HepG2 (cell line): ENCODE data around the gene RARA. TPM values are rescaled to one million over a fixed set of nuclear protein-coding genes. Genes with fewer than 3 reads are reported as not detected.

Source experiments
- ATAC-seq: fragments of 200-7000 bp; cut with Tn5 transposase; 3 replicates; pipeline ENCODE4 v1.9.1; 2020; ENCODE audit warnings: mild to moderate bottlenecking, moderate library complexity
- BruUV-seq: library from RNA; stranded (reverse); fragments of 400-500 nt; replicated peaks from 2 replicates; lab custom pipeline; 2021; lab: Mats Ljungman, UMichigan
- CTCF ChIA-PET: fragments of 300-600 bp; formaldehyde crosslinking; extraction: SDS; loops from one replicate; lab custom pipeline; 2021; ENCODE audit warnings: low total read pairs, inconsistent platforms, low intra/inter-chr PET ratio; lab: Yijun Ruan, JAX
- POLR2A ChIA-PET: fragments of 350-600 bp; sonication (Branson Sonifier 250); formaldehyde crosslinking; loops from one replicate; lab custom pipeline; 2020; ENCODE audit warnings: antibody characterized with exemption, inconsistent platforms; lab: Yijun Ruan, JAX
- DNase-seq: peaks from one replicate; pipeline ENCODE4 v3.0.0-alpha.2; 2015; ENCODE audit warnings: low spot score
- FAIRE-seq: peaks from 3 replicates; lab custom pipeline; 2011; peaks lifted over from hg19 to GRCh38; lab: Jason Lieb, UNC
- H2AFZ ChIP-seq: one replicate; pipeline ENCODE4 v1.6.1; 2011; ENCODE audit warnings: low read length, inconsistent platforms
- H3K27ac ChIP-seq: fragments of 300-600 bp; 3 replicates; pipeline ENCODE4 v1.8.0; 2011; ENCODE audit warnings: mixed run types, mild to moderate bottlenecking, mixed read lengths, low read length, inconsistent platforms; ENCODE audit not compliant: insufficient read depth; ENCODE audit errors: extremely low read length
- H3K27me3 ChIP-seq, 2 experiments: fragments of 200-600 bp in 1 of 2; 2 replicates in 1 of 2; 3 replicates in 1 of 2; pipeline versions ENCODE4 v1.6.0 to v1.8.0; 2011; ENCODE audit warnings: low read length in 2 of 2, mild to moderate bottlenecking in 2 of 2, moderate library complexity in 2 of 2, inconsistent platforms in 1 of 2; ENCODE audit not compliant: insufficient read depth in 2 of 2, control insufficient read depth in 1 of 2
- H3K36me3 ChIP-seq, 2 experiments: fragments of 200-600 bp in 1 of 2; replicated peaks in 1 of 2; 2 replicates in 1 of 2; 3 replicates in 1 of 2; pipeline versions ENCODE4 v1.5.1 to v1.8.0; 2011; ENCODE audit warnings: low read length in 2 of 2, inconsistent platforms in 1 of 2; ENCODE audit not compliant: insufficient read depth in 2 of 2, control insufficient read depth in 1 of 2
- H3K4me1 ChIP-seq: 2 replicates; pipeline ENCODE4 v1.5.1; 2012; ENCODE audit warnings: low read length, inconsistent platforms; ENCODE audit not compliant: insufficient read depth
- H3K4me2 ChIP-seq: 2 replicates; pipeline ENCODE4 v1.6.0; 2011; ENCODE audit warnings: low read depth, low read length, inconsistent platforms
- H3K4me3 ChIP-seq, 3 experiments: fragments of 200-600 bp in 1 of 3; sonication (generic), shearing (Covaris generic) in 1 of 3; replicated peaks in 1 of 3; 2 replicates each; pipeline ENCODE4 v1.5.1; 2011 to 2016; ENCODE audit warnings: low read length in 3 of 3, inconsistent platforms in 2 of 3, low read depth in 2 of 3, mild to moderate bottlenecking in 2 of 3, control low read depth in 1 of 3, mixed read lengths in 1 of 3; ENCODE audit not compliant: insufficient read depth in 1 of 3
- H3K79me2 ChIP-seq: one replicate; pipeline ENCODE4 v1.6.1; 2011; ENCODE audit warnings: low read length, inconsistent platforms; ENCODE audit not compliant: insufficient read depth
- H3K9ac ChIP-seq: 2 replicates; pipeline ENCODE4 v1.6.0; 2011; ENCODE audit warnings: mild to moderate bottlenecking, low read depth, low read length, inconsistent platforms; ENCODE audit not compliant: insufficient read depth
- H3K9me3 ChIP-seq: 2 replicates; pipeline ENCODE4 v1.5.1; 2012; ENCODE audit warnings: mild to moderate bottlenecking, low read length
- H4K20me1 ChIP-seq: 2 replicates; pipeline ENCODE4 v1.6.0; 2011; ENCODE audit warnings: inconsistent platforms, mild to moderate bottlenecking, low read length, moderate library complexity; ENCODE audit not compliant: insufficient read depth
- CBFB ChIP-seq: sonication (generic); formaldehyde crosslinking; IDR thresholded peaks from 2 replicates; pipeline ENCODE4 v1.4.0; 2020; ENCODE audit warnings: missing genetic modification reagents
- DR1 ChIP-seq: sonication (generic); formaldehyde crosslinking; IDR thresholded peaks from 2 replicates; pipeline ENCODE4 v1.8.0; 2021; ENCODE audit warnings: mild to moderate bottlenecking, missing genetic modification reagents, inconsistent platforms
- KLF12 ChIP-seq: sonication (generic); formaldehyde crosslinking; IDR thresholded peaks from 2 replicates; pipeline ENCODE4 v1.4.0; 2020; ENCODE audit warnings: missing genetic modification reagents, borderline replicate concordance
- MLX ChIP-seq: IDR thresholded peaks from 2 replicates; pipeline ENCODE4 v1.6.1; 2016
- PCBP2 ChIP-seq: fragments of 200-400 bp; formaldehyde crosslinking; optimal IDR thresholded peaks from 2 replicates; pipeline ENCODE3; 2018; ENCODE audit warnings: low read length, low read depth; ENCODE audit not compliant: poor library complexity, severe bottlenecking
- ZBTB49 ChIP-seq: sonication (generic); formaldehyde crosslinking; IDR thresholded peaks from 2 replicates; pipeline ENCODE4 v1.4.0; 2020; ENCODE audit warnings: missing genetic modification reagents, borderline replicate concordance
- ZNF354B ChIP-seq: sonication (generic); formaldehyde crosslinking; IDR thresholded peaks from 2 replicates; pipeline ENCODE4 v1.8.0; 2022; ENCODE audit warnings: mild to moderate bottlenecking, missing genetic modification reagents
- ZNF550 ChIP-seq: sonication (generic); formaldehyde crosslinking; IDR thresholded peaks from 2 replicates; pipeline ENCODE4 v1.4.0; 2020; ENCODE audit warnings: mild to moderate bottlenecking, missing genetic modification reagents, borderline replicate concordance
- ZNF619 ChIP-seq: sonication (generic); formaldehyde crosslinking; IDR thresholded peaks from 2 replicates; pipeline ENCODE4 v1.4.0; 2020; ENCODE audit warnings: mild to moderate bottlenecking, missing genetic modification reagents
- ZNF766 ChIP-seq: sonication (generic); formaldehyde crosslinking; IDR thresholded peaks from 2 replicates; pipeline ENCODE4 v1.5.0; 2020; ENCODE audit warnings: missing genetic modification reagents, borderline replicate concordance
- WGBS: methylation state at CpG from one replicate; pipeline ENCODE4 v1.1.6; 2017; ENCODE audit warnings: low lambda C conversion rate; 5-methylcytosine and 5-hydroxymethylcytosine counted together
- in situ Hi-C: cut with HindIII; loops from 2 replicates; pipeline ENCODE4 v1.10.0; 2017; ENCODE audit warnings: low pct_unique_long_range_greater_than_20kb; ENCODE audit not compliant: extremely low pct_ligation_motif_present
- intact Hi-C: fragments of 100-400 bp; cut with micrococcal nuclease; formaldehyde crosslinking; loops from one replicate; pipeline ENCODE4 v1.10.0; 2022; ENCODE audit not compliant: unreplicated experiment
- polyA plus RNA-seq, 8 experiments: library from polyadenylated mRNA; depleted of rRNA in 3 of 8; stranded (reverse) in 7 of 8; unstranded in 1 of 8; fragments of >200 nt; fragmentation: Illumina TruSeq in 4 of 8; extraction: Trizol in 4 of 8; gene quantifications; 2 replicates each; pipeline versions ENCODE4 v1.2.1 to v1.2.3, GENCODE V29; 2011 to 2016; ENCODE audit warnings: low read depth in 4 of 8, missing spikeins in 1 of 8, mixed read lengths in 1 of 8; ENCODE audit not compliant: insufficient read depth in 1 of 8
- total RNA-seq, 5 experiments: library from RNA; depleted of rRNA; stranded (reverse); fragments of >200 nt; fragmentation: Illumina TruSeq; extraction: Trizol; gene quantifications; 2 replicates each; pipeline ENCODE4 v1.2.3, GENCODE V29; 2016; ENCODE audit warnings: low read depth in 1 of 5
- TF ChIP-seq, protein P1 (sequence below): sonication (generic); formaldehyde crosslinking; IDR thresholded peaks from 2 replicates; pipeline ENCODE4 v1.4.0; 2020; ENCODE audit warnings: missing genetic modification reagents, borderline replicate concordance

The RARA gene
- total and polyA plus RNA-seq, 2 of the 13 experiments (the other 11 are each of a cell fraction or from before 2014, with no cell fraction given), result 6.4 to 8.6 TPM

DNA sequence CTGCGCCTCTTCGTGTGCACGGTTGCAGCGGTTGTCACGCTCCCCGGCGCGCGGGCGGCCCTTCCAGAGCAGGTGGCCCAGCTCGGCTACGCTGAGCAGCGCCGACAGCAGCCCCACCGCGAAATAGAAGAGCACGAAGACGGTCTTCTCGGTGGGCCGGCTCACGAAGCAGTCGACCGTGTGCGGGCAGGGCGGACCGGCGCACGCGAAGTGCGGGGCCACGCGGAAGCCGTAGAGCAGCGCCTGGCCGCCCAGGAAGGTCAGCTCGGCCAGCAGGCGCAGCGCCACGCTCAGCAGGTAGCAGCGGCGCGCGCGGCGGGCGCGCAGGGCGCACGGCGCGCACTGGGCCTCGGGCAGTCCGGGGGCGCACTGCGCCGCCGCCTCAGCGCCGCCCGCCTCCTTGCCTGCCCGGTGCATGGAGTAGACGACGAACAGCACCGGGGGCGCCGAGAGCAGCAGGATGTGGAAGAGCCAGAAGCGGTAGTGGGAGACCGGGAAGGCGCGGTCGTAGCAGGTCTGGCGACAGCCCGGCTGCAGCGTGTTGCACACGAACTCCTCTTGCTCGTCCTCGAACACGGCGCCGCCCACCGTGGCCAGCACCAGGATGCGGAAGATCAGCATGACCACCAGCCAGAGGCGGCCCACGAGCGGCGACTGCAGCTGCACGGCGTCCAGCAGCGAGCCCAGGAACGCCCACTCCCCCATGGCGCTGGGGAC lies 54.3 kb downstream of the RARA start (continued):
- TF ChIP-seq, protein P1, sequence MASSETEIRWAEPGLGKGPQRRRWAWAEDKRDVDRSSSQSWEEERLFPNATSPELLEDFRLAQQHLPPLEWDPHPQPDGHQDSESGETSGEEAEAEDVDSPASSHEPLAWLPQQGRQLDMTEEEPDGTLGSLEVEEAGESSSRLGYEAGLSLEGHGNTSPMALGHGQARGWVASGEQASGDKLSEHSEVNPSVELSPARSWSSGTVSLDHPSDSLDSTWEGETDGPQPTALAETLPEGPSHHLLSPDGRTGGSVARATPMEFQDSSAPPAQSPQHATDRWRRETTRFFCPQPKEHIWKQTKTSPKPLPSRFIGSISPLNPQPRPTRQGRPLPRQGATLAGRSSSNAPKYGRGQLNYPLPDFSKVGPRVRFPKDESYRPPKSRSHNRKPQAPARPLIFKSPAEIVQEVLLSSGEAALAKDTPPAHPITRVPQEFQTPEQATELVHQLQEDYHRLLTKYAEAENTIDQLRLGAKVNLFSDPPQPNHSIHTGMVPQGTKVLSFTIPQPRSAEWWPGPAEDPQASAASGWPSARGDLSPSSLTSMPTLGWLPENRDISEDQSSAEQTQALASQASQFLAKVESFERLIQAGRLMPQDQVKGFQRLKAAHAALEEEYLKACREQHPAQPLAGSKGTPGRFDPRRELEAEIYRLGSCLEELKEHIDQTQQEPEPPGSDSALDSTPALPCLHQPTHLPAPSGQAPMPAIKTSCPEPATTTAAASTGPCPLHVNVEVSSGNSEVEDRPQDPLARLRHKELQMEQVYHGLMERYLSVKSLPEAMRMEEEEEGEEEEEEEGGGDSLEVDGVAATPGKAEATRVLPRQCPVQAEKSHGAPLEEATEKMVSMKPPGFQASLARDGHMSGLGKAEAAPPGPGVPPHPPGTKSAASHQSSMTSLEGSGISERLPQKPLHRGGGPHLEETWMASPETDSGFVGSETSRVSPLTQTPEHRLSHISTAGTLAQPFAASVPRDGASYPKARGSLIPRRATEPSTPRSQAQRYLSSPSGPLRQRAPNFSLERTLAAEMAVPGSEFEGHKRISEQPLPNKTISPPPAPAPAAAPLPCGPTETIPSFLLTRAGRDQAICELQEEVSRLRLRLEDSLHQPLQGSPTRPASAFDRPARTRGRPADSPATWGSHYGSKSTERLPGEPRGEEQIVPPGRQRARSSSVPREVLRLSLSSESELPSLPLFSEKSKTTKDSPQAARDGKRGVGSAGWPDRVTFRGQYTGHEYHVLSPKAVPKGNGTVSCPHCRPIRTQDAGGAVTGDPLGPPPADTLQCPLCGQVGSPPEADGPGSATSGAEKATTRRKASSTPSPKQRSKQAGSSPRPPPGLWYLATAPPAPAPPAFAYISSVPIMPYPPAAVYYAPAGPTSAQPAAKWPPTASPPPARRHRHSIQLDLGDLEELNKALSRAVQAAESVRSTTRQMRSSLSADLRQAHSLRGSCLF (CRISPR knock-in tag), result no peak

DNA sequence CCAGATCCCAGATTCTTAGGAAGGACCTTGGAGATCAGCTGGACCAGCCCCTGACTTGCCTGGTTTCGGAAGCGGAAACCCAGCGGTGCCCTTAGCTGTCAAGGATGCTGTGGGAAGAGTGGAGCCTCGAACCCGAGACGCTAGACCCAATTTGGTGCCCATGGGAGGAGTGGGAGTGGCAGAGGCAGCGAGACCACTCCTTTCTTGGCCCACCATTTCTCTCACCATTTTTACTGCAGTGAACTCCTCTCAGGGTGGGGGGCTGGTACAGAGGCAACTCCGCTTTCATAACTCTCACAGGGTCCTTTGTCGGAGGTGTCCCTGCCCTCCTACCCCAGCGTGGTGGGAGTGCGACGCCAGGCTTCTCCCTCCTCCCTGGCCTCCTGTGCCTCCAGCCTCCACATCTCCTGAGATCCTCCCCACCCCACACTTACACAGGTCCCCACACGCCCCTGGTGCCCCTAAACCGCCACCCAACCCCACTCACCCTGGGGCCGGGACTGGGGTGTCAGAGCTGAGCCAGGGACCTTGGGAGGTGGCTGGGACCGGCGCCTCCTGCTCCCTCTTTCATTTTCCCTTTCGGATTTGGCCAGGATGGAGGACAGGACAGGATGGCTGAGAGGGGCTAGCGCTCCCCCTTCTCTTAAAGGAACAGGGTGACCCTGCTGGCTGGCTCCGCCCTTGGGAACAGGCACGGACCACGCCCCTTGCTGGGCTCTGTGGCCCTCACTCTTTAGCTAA lies 55.3 kb downstream of the RARA start, which contains the start of gene GJD3:
Gene GJD3 (minus strand): TSS at position 617 of the 741 bp plus-strand sequence. CDS start 922 bp downstream, outside the sequence.
- H3K9me3 ChIP-seq, result no peaks in the 10 kb centered on the region
- BruUV-seq, result no TSS peak
- peaks cover 0 to 11% of the 10 kb centered on the region in 2 experiments; a peak in 2 of 5 replicates for H3K27me3 ChIP-seq
- 96% methylated on average over 22 of the region's 22 CpGs for WGBS
- H3K4me1 ChIP-seq, result peaks cover 31% of the 10 kb centered on the region
- intact Hi-C loops, result no loop called here
- ChIA-PET CTCF (no interaction called here), POLR2A (interaction anchor here (0.5 to 1.8 kb wide), 3 partner anchors 56 to 319 kb away, joined by 3 to 11 read pairs (median 3); partner anchors contain the start of gene RARA)
- DNase-seq (no peak), ATAC-seq (no peak), FAIRE-seq (no peak)
- no peak within 1 kb of the TSS for H2AFZ ChIP-seq
- H3K4me3 ChIP-seq, result peak within 1 kb of the TSS in 1 of 3 experiments; percentile 67; a peak in 3 of 6 replicates
- in situ Hi-C loops, result loop anchor here (5.0 kb wide), 1 partner anchor 168 kb away; no protein-coding TSS in a partner anchor
- H3K4me2 ChIP-seq, result peak within 1 kb of the TSS; percentile 69; the same call in 1 of the 2 replicates
- no peaks in the 10 kb centered on the region for H4K20me1 ChIP-seq
- no peak within 1 kb of the TSS for H3K9ac ChIP-seq
- no peaks in the 10 kb centered on the region for H3K36me3 ChIP-seq
- no peaks in the 10 kb centered on the region for H3K79me2 ChIP-seq
- no peak within 1 kb of the TSS for H3K27ac ChIP-seq
- TF ChIP-seq MLX (CRISPR knock-in tag) (no peak), ZNF550 (0 out of 2 replicates have a peak, but pooled peaks have one; percentile 38), ZNF766 (no peak), CBFB (CRISPR knock-in tag) (no peak), PCBP2 (no peak), KLF12 (no peak), ZNF354B (CRISPR knock-in tag) (no peak), DR1 (CRISPR knock-in tag) (no peak), ZNF619 (CRISPR knock-in tag) (0 out of 2 replicates have a peak, but pooled peaks have one; percentile 30), ZBTB49 (no peak)
